HepG2 (cell line): Measurements from ENCODE around the gene SKA2. TPM values are rescaled to one million over a fixed set of nuclear protein-coding genes. Genes with fewer than 3 reads are reported as not detected.
A peak's percentile ranks its signal among the peaks of the same experiment; 100 is the strongest.

Source experiments
- ATAC-seq: fragments of 200-7000 bp; cut with Tn5 transposase; 3 replicates; pipeline ENCODE4 v1.9.1; 2020; ENCODE audit warnings: mild to moderate bottlenecking, moderate library complexity
- BruUV-seq: library from RNA; stranded (reverse); fragments of 400-500 nt; replicated peaks from 2 replicates; lab custom pipeline; 2021; lab: Mats Ljungman, UMichigan
- CTCF ChIA-PET: fragments of 300-600 bp; formaldehyde crosslinking; extraction: SDS; loops from one replicate; lab custom pipeline; 2021; ENCODE audit warnings: low total read pairs, inconsistent platforms, low intra/inter-chr PET ratio; lab: Yijun Ruan, JAX
- POLR2A ChIA-PET: fragments of 350-600 bp; sonication (Branson Sonifier 250); formaldehyde crosslinking; loops from one replicate; lab custom pipeline; 2020; ENCODE audit warnings: antibody characterized with exemption, inconsistent platforms; lab: Yijun Ruan, JAX
- DNase-seq: peaks from one replicate; pipeline ENCODE4 v3.0.0-alpha.2; 2015; ENCODE audit warnings: low spot score
- FAIRE-seq: peaks from 3 replicates; lab custom pipeline; 2011; peaks lifted over from hg19 to GRCh38; lab: Jason Lieb, UNC
- H2AFZ ChIP-seq: one replicate; pipeline ENCODE4 v1.6.1; 2011; ENCODE audit warnings: low read length, inconsistent platforms
- H3K27ac ChIP-seq: fragments of 300-600 bp; 3 replicates; pipeline ENCODE4 v1.8.0; 2011; ENCODE audit warnings: mixed run types, mild to moderate bottlenecking, mixed read lengths, low read length, inconsistent platforms; ENCODE audit not compliant: insufficient read depth; ENCODE audit errors: extremely low read length
- H3K27me3 ChIP-seq, 2 experiments: fragments of 200-600 bp in 1 of 2; 2 replicates in 1 of 2; 3 replicates in 1 of 2; pipeline versions ENCODE4 v1.6.0 to v1.8.0; 2011; ENCODE audit warnings: low read length in 2 of 2, mild to moderate bottlenecking in 2 of 2, moderate library complexity in 2 of 2, inconsistent platforms in 1 of 2; ENCODE audit not compliant: insufficient read depth in 2 of 2, control insufficient read depth in 1 of 2
- H3K36me3 ChIP-seq, 2 experiments: fragments of 200-600 bp in 1 of 2; replicated peaks in 1 of 2; 2 replicates in 1 of 2; 3 replicates in 1 of 2; pipeline versions ENCODE4 v1.5.1 to v1.8.0; 2011; ENCODE audit warnings: low read length in 2 of 2, inconsistent platforms in 1 of 2; ENCODE audit not compliant: insufficient read depth in 2 of 2, control insufficient read depth in 1 of 2
- H3K4me1 ChIP-seq: 2 replicates; pipeline ENCODE4 v1.5.1; 2012; ENCODE audit warnings: low read length, inconsistent platforms; ENCODE audit not compliant: insufficient read depth
- H3K4me2 ChIP-seq: 2 replicates; pipeline ENCODE4 v1.6.0; 2011; ENCODE audit warnings: low read depth, low read length, inconsistent platforms
- H3K4me3 ChIP-seq, 3 experiments: fragments of 200-600 bp in 1 of 3; sonication (generic), shearing (Covaris generic) in 1 of 3; replicated peaks in 1 of 3; 2 replicates each; pipeline ENCODE4 v1.5.1; 2011 to 2016; ENCODE audit warnings: low read length in 3 of 3, inconsistent platforms in 2 of 3, low read depth in 2 of 3, mild to moderate bottlenecking in 2 of 3, control low read depth in 1 of 3, mixed read lengths in 1 of 3; ENCODE audit not compliant: insufficient read depth in 1 of 3
- H3K79me2 ChIP-seq: one replicate; pipeline ENCODE4 v1.6.1; 2011; ENCODE audit warnings: low read length, inconsistent platforms; ENCODE audit not compliant: insufficient read depth
- H3K9ac ChIP-seq: 2 replicates; pipeline ENCODE4 v1.6.0; 2011; ENCODE audit warnings: mild to moderate bottlenecking, low read depth, low read length, inconsistent platforms; ENCODE audit not compliant: insufficient read depth
- H3K9me3 ChIP-seq: 2 replicates; pipeline ENCODE4 v1.5.1; 2012; ENCODE audit warnings: mild to moderate bottlenecking, low read length
- H4K20me1 ChIP-seq: 2 replicates; pipeline ENCODE4 v1.6.0; 2011; ENCODE audit warnings: inconsistent platforms, mild to moderate bottlenecking, low read length, moderate library complexity; ENCODE audit not compliant: insufficient read depth
- BCL3 ChIP-seq: sonication (generic); formaldehyde crosslinking; IDR thresholded peaks from 2 replicates; pipeline ENCODE4 v1.5.1; 2020; ENCODE audit warnings: mild to moderate bottlenecking, missing genetic modification reagents, moderate library complexity
- KAT7 ChIP-seq: IDR thresholded peaks from 2 replicates; pipeline ENCODE4 v1.6.1; 2018; ENCODE audit warnings: borderline replicate concordance, missing compliant biosample characterization
- ZNF550 ChIP-seq: sonication (generic); formaldehyde crosslinking; IDR thresholded peaks from 2 replicates; pipeline ENCODE4 v1.4.0; 2020; ENCODE audit warnings: mild to moderate bottlenecking, missing genetic modification reagents, borderline replicate concordance
- WGBS: methylation state at CpG from one replicate; pipeline ENCODE4 v1.1.6; 2017; ENCODE audit warnings: low lambda C conversion rate; 5-methylcytosine and 5-hydroxymethylcytosine counted together
- in situ Hi-C: cut with HindIII; loops from 2 replicates; pipeline ENCODE4 v1.10.0; 2017; ENCODE audit warnings: low pct_unique_long_range_greater_than_20kb; ENCODE audit not compliant: extremely low pct_ligation_motif_present
- intact Hi-C: fragments of 100-400 bp; cut with micrococcal nuclease; formaldehyde crosslinking; loops from one replicate; pipeline ENCODE4 v1.10.0; 2022; ENCODE audit not compliant: unreplicated experiment
- polyA plus RNA-seq, 8 experiments: library from polyadenylated mRNA; depleted of rRNA in 3 of 8; stranded (reverse) in 7 of 8; unstranded in 1 of 8; fragments of >200 nt; fragmentation: Illumina TruSeq in 4 of 8; extraction: Trizol in 4 of 8; gene quantifications; 2 replicates each; pipeline versions ENCODE4 v1.2.1 to v1.2.3, GENCODE V29; 2011 to 2016; ENCODE audit warnings: low read depth in 4 of 8, missing spikeins in 1 of 8, mixed read lengths in 1 of 8; ENCODE audit not compliant: insufficient read depth in 1 of 8
- total RNA-seq, 5 experiments: library from RNA; depleted of rRNA; stranded (reverse); fragments of >200 nt; fragmentation: Illumina TruSeq; extraction: Trizol; gene quantifications; 2 replicates each; pipeline ENCODE4 v1.2.3, GENCODE V29; 2016; ENCODE audit warnings: low read depth in 1 of 5
- TF ChIP-seq, protein P1 (sequence below): sonication (generic); formaldehyde crosslinking; IDR thresholded peaks from 2 replicates; pipeline ENCODE4 v1.4.0; 2020; ENCODE audit warnings: missing genetic modification reagents, mild to moderate bottlenecking, borderline replicate concordance

Gene SKA2
- total and polyA plus RNA-seq, 2 of the 13 experiments (the other 11 are each of a cell fraction or from before 2014, with no cell fraction given): 18.6 to 91.8 TPM

- H3K27me3 ChIP-seq: no peaks in the 10 kb centered on the region; a peak in 1 of 5 replicates
- peaks cover 89% of the 10 kb centered on the region for H3K79me2 ChIP-seq
- no TSS peak for BruUV-seq
- in situ Hi-C loops (no loop called here), intact Hi-C loops (no loop called here)
- H3K4me1 ChIP-seq: peaks cover 48% of the 10 kb centered on the region
- ChIA-PET CTCF (no interaction called here), POLR2A (interaction anchor here (0.9 kb wide), 1 partner anchor 44 kb away, joined by 4 read pairs; the partner anchor contains the start of gene TRIM37)
- H3K9ac ChIP-seq: 0 out of 2 replicates have a peak overlapping the region, but pooled peaks have one; percentile 8
- TF ChIP-seq, protein P1, sequence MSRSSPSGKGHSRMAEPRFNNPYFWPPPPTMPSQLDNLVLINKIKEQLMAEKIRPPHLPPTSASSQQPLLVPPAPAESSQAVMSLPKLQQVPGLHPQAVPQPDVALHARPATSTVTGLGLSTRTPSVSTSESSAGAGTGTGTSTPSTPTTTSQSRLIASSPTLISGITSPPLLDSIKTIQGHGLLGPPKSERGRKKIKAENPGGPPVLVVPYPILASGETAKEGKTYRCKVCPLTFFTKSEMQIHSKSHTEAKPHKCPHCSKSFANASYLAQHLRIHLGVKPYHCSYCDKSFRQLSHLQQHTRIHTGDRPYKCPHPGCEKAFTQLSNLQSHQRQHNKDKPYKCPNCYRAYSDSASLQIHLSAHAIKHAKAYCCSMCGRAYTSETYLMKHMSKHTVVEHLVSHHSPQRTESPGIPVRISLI (CRISPR knock-in tag): no peak
- TF ChIP-seq ZNF550 (no peak), BCL3 (CRISPR knock-in tag) (no peak), KAT7 (no peak)
- no peak overlapping the region for H2AFZ ChIP-seq
- ATAC-seq (no peak), FAIRE-seq (no peak), DNase-seq (no peak)
- H3K9me3 ChIP-seq: no peaks in the 10 kb centered on the region
- H3K27ac ChIP-seq: no peak overlapping the region
- 95% methylated on average over 5 of the region's 5 CpGs for WGBS
- H4K20me1 ChIP-seq: no peaks in the 10 kb centered on the region; the same call in 1 of the 2 replicates
- no peak overlapping the region for H3K4me3 ChIP-seq
- 0 out of 2 replicates have a peak overlapping the region, but pooled peaks have one; percentile 79 for H3K4me2 ChIP-seq
- H3K36me3 ChIP-seq: peaks cover 0 to 5% of the 10 kb centered on the region in 2 experiments; a peak in 1 of 5 replicates
Observed at GRCh38 chr17:59151006-59151405, 4.0 kb downstream of the SKA2 start.
